GM12865 (cell line): Measurements from ENCODE around the gene MLLT10.

ENCODE experiments used
- DNase-seq: peaks from one replicate; pipeline ENCODE4 v3.0.0; 2010; ENCODE audit warnings: low read depth
- H3K4me3 ChIP-seq: 2 replicates; pipeline ENCODE4 v1.5.1; 2011; ENCODE audit warnings: mild to moderate bottlenecking, low read depth, low read length, control low read depth
- TF ChIP-seq, protein P1 (sequence below): IDR thresholded peaks from 2 replicates; pipeline ENCODE4 v1.5.1; 2011; ENCODE audit warnings: low read length, control low read depth, low read depth, inconsistent platforms; ENCODE audit not compliant: insufficient read depth; ENCODE audit errors: missing control alignments

Gene MLLT10

DNA sequence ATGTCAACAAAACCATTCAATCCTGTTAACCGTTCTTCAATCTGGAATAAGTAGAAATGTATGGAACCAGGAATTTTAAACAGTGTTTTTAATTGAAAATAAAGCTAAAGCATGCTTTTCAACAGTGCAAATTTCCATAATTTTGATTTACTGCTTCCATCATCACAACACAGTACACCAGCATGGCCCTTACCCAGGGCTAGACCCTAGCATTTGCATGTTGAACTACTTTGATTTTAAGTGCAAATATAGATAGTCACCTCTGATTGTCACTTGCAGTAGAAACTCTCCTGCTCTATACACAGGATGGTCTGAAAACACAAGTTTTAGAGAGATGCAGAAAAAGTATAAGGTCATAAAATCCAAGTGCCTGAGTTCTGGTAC, 20.6 kb upstream of the MLLT10 start:
- no peak overlapping the region for H3K4me3 ChIP-seq
- TF ChIP-seq, protein P1, sequence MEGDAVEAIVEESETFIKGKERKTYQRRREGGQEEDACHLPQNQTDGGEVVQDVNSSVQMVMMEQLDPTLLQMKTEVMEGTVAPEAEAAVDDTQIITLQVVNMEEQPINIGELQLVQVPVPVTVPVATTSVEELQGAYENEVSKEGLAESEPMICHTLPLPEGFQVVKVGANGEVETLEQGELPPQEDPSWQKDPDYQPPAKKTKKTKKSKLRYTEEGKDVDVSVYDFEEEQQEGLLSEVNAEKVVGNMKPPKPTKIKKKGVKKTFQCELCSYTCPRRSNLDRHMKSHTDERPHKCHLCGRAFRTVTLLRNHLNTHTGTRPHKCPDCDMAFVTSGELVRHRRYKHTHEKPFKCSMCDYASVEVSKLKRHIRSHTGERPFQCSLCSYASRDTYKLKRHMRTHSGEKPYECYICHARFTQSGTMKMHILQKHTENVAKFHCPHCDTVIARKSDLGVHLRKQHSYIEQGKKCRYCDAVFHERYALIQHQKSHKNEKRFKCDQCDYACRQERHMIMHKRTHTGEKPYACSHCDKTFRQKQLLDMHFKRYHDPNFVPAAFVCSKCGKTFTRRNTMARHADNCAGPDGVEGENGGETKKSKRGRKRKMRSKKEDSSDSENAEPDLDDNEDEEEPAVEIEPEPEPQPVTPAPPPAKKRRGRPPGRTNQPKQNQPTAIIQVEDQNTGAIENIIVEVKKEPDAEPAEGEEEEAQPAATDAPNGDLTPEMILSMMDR = no peak
- DNase-seq = no peak

DNA sequence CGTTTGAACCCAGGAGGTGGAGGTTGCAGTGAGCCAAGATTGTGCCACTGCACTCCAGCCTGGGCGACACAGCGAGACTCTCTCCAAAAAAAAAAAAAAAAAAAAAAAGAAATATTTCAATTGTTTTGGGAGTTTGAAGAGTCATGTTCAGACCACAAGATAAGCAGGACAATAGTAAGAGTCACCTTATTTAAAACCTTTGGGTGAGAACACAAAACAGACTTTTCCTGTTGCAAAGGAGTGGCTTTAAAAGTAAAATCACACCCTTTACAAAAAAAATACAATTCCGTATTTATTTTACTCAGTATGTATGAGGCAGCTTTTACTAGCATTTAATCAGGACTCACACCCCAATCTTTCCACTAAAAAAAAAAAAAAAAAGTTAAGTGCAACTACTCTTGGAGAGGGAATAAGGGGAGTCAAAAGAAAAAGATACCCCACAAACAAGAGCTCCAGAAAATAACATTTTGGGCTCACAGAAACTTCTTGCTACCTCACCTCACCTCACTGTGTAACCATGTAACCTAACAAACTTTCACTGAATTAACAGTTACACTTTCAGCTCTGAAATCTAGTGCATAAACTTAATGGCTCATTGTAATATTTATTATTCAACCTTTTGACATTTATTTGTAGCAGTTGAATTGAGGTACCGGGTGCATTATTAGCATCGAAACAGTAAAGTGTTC, 19.8 kb upstream of the MLLT10 start:
- DNase-seq = no peak
- TF ChIP-seq, protein P1 = no peak
- H3K4me3 ChIP-seq = no peak overlapping the region

DNA sequence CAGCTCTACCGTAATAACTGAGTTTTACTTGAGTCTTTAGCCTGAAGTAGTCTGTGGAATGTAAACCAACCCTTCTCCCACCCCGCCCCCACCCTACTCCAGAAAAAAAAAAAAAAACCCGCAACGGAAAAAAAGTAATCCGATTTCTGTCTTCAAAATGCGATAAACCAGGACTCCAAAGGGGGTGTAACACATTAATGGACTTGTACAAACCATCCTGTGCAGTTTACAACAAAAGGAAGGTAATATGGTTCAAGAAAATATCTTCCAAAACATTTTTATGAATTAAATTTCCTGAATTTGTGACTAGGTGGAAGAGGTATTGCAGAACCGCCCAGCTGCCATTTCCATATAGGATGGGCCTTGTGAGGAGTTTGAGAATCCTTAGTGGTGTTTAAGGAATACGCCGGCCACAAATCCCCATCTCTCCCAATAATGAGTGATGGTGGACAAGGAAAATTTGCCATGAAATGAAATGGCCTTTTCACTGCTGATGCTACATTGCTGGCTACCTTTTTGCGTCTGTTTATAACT, 19.1 kb upstream of the MLLT10 start:
- TF ChIP-seq, protein P1 = no peak
- no peak overlapping the region for H3K4me3 ChIP-seq
- DNase-seq = no peak

DNA sequence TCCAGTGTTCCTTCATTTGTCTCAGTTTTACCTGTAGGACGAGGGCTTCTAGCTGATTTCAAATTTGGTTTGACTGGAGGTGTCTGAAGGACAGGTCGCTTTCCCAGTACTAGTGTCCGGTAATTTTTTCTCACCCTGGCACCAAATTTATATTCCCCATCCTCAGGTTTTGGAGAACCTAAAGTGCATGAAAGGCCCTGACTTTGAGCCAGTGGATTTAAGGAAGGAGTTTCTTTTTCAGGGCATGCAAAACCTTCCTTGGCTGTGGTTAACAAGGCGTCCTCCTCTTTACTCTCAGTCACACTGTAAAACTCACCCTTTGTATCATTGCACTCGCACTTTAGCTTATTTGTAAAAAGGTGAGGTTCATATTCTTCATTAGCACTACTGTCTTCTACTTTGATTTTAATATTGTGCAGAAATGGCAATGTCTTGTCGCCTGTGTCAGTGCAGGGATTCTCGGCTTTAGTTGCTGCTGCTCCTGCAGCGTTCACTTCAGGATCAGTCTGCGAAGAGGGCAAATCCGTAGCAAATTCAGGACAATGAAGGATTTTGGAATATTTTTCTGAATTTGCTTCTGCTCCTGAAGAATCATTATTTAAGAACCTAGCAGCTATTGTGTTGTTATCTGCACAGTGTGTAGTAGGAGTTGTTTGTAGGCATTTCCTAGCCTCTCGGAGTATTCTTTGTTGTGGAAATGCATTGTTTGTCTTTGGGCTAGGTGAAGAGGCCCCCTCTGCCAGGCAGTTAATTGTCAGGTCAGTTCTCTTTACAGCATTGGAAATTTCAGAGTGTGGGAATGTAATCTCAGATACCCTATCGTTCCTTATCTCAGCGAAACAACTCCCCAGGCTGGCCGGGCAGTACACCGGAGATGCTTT, 18.4 kb upstream of the MLLT10 start:
- no peak overlapping the region for H3K4me3 ChIP-seq
- TF ChIP-seq, protein P1 = no peak
- no peak for DNase-seq

DNA sequence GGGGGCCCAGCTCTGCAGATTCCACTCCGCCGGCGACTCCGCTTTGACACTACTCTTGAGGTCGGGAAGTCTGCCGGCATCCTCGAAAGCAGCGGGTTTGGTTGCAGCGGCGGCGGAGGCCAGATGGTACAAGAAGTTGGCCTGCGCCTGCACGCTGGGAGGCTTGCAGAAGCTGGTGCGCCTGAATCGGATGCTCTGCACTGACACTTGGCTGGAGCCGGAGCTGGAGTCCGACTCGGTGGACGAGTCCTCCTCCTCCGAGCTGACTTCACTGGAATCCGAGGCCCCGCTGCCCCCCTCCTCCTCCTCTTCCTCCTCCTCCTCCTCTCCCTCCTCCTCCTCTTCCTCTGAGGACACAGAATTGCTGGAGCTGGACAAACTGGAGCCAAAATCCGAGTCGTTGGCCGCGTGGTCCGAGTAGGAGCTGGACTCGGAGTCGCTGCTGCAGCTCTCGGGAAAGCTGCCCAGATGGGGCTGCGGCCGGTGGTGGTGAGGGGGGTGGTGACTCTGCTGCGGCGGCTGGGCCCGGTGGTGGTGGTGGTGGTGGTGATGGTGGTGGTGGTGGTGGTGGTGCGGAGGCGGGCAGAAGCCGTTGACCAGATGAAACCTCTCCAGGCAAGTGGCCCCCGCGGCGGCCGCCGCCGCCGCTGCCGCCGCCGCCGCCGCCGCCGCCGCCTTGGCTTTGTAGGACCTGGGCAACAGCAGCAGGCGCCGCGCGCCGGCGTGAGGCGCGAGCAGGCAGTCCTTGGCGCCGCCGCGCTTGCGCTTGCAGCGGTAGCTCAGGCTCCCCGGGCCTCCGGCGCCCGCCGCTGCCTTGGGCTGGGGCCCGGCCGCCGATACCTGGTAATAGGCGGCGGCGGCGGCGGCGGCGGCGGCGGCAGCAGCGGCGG, 17.5 kb upstream of the MLLT10 start:
- TF ChIP-seq, protein P1 = no peak
- H3K4me3 ChIP-seq = peak overlapping the region; percentile 59
- DNase-seq = peak; percentile 83

DNA sequence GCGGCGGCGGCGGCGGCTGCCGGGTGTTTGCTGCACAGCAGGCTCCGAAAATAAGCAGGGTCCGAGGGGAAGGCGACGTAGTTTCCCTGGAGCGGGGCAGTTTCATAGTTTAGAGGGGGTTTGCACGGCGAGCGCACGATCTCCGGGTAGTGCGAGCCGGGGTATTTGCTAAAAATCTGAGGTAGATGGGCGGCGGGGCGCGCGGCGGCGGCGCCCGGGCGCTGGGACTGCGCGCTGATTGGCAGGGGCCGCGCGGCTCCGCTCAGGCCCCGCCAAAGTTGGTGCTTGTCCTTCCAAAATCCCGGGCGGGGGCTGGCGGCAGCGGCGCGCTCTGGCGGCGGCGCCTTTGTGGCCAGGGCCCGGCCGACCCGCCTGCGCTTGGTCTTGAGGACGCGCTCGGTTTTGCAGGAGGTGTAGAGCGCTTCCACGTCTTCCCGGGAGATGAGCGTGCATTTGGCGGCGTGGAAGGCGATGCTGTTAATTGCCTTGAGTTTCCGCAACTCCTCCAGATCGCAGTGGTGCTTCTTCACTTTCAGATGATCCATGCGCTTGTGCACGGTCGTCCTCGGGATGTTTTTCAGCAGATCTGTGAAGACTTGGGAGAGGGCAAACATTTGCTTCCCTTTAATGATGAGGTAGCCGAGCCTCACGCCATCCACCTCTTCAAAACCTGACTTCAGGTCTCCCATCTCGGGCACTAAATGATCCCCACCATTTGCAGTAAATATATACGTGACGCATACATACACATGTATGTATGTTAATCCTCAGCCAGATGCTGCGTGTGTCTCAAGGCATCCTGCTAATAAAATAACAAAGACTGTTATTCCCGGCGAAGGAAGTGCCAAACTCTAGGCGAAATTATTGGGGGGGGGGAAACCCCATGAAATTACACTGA, 16.6 kb upstream of the MLLT10 start:
- peak overlapping the region; percentile 59 for H3K4me3 ChIP-seq
- TF ChIP-seq, protein P1 = no peak
- DNase-seq = peak; percentile 53
